ENCODE measurements around the gene YY1AP1.

Gene YY1AP1

DNA sequence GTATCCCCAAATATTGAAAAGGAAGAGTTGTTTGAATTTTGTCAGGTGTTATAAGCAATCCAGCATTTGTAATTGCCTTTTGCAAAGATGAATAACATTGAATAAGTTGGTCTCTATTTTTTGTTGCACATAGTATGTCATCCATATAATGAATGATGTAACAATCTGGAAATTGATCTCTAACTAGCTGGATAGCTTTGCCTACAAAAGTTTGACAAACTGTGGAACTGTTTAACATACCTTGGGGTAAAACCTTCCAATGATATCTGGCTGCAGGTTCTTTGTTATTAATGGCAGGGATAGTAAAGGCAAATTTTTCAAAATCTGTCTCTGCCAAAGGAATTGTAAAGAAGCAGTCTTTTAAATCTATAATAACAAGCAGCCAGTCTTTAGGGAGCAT, 8.0 kb upstream of the YY1AP1 start:
- H3K23ac ChIP-seq (ENCODE audit: low read length in 2 of 2): no peak overlapping the region
- H2BK15ac ChIP-seq (ENCODE audit: low read depth, poor library complexity, severe bottlenecking): no peak overlapping the region
- H3K36me3 ChIP-seq (ENCODE audit: control insufficient read depth in 1 of 2, insufficient read depth in 2 of 2, low read depth in 1 of 2, low read length in 2 of 2): peaks cover 0 to 19% of the 10 kb centered on the region in 2 experiments
- peaks cover 3% of the 10 kb centered on the region for H3K4me1 ChIP-seq (ENCODE audit: control insufficient read depth, insufficient read depth, low read depth, low read length)
- no peak for DNase-seq
- H3K27ac ChIP-seq (ENCODE audit: low read length, poor library complexity, severe bottlenecking): no peak overlapping the region
- no peak overlapping the region for H3K4me2 ChIP-seq (ENCODE audit: low read length, poor library complexity, severe bottlenecking)
- no peak overlapping the region for H2BK5ac ChIP-seq (ENCODE audit: low read depth, low read length, poor library complexity, severe bottlenecking)
- no peak overlapping the region for H2AK5ac ChIP-seq (ENCODE audit: low read length, severe bottlenecking)
- H3K79me1 ChIP-seq (replicated peaks; ENCODE audit: low read length, poor library complexity, severe bottlenecking): peaks cover 7% of the 10 kb centered on the region
- no peak overlapping the region for H2BK12ac ChIP-seq (ENCODE audit: low read length in 2 of 2)
- H3K4ac ChIP-seq (ENCODE audit: low read depth in 1 of 2, low read length in 2 of 2): no peak overlapping the region
- no peaks in the 10 kb centered on the region for H3K27me3 ChIP-seq (ENCODE audit: control insufficient read depth in 1 of 2, insufficient read depth in 1 of 2, low read length in 2 of 2)
- no peak overlapping the region for H3K14ac ChIP-seq (ENCODE audit: low read length in 2 of 2)
- H4K8ac ChIP-seq (ENCODE audit: low read length): no peak overlapping the region
- H4K91ac ChIP-seq (ENCODE audit: low read length): no peak overlapping the region
- H3K9ac ChIP-seq (ENCODE audit: low read length): no peak overlapping the region
- no peak overlapping the region for H3K18ac ChIP-seq (ENCODE audit: low read depth in 1 of 2, low read length in 2 of 2)
- no peak overlapping the region for H3K4me3 ChIP-seq (ENCODE audit: insufficient read depth in 1 of 2, low read depth in 1 of 2, low read length in 2 of 2)
- H2AFZ ChIP-seq (ENCODE audit: low read depth, low read length): no peak overlapping the region
- no peaks in the 10 kb centered on the region for H3K9me3 ChIP-seq (ENCODE audit: control insufficient read depth, low read length)
- no peak overlapping the region for H2BK120ac ChIP-seq (ENCODE audit: low read depth, low read length)

DNA sequence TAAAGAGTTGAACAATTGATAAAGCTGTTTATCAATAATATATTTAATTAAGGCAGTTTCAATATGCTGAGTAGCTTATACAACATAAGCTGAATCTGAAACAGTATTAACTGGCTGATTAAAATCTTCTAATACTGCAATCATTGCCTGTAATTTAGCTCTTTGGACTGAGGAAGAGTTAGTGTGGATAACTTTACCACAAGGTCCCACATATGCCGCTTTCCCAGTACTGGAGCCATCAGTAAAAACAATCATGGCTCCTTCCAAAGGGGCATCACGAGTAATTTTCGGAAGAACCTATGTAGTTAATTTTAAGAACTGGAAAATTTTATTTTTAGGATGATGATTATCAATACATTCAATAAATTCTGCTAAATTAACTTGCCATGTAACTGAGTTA, 7.0 kb upstream of the YY1AP1 start:
- H2AK5ac ChIP-seq (ENCODE audit: low read length, severe bottlenecking): no peak overlapping the region
- H2BK12ac ChIP-seq (ENCODE audit: low read length in 2 of 2): no peak overlapping the region
- H3K36me3 ChIP-seq (ENCODE audit: control insufficient read depth in 1 of 2, insufficient read depth in 2 of 2, low read depth in 1 of 2, low read length in 2 of 2): peaks cover 0 to 25% of the 10 kb centered on the region in 2 experiments
- no peak overlapping the region for H3K18ac ChIP-seq (ENCODE audit: low read depth in 1 of 2, low read length in 2 of 2)
- H2BK15ac ChIP-seq (ENCODE audit: low read depth, poor library complexity, severe bottlenecking): no peak overlapping the region
- no peak overlapping the region for H3K9ac ChIP-seq (ENCODE audit: low read length)
- H3K4me2 ChIP-seq (ENCODE audit: low read length, poor library complexity, severe bottlenecking): no peak overlapping the region
- H2BK120ac ChIP-seq (ENCODE audit: low read depth, low read length): no peak overlapping the region
- H2BK5ac ChIP-seq (ENCODE audit: low read depth, low read length, poor library complexity, severe bottlenecking): no peak overlapping the region
- no peaks in the 10 kb centered on the region for H3K9me3 ChIP-seq (ENCODE audit: control insufficient read depth, low read length)
- peaks cover 3% of the 10 kb centered on the region for H3K4me1 ChIP-seq (ENCODE audit: control insufficient read depth, insufficient read depth, low read depth, low read length)
- no peak overlapping the region for H3K23ac ChIP-seq (ENCODE audit: low read length in 2 of 2)
- H3K4me3 ChIP-seq (ENCODE audit: insufficient read depth in 1 of 2, low read depth in 1 of 2, low read length in 2 of 2): no peak overlapping the region
- no peaks in the 10 kb centered on the region for H3K27me3 ChIP-seq (ENCODE audit: control insufficient read depth in 1 of 2, insufficient read depth in 1 of 2, low read length in 2 of 2)
- H3K27ac ChIP-seq (ENCODE audit: low read length, poor library complexity, severe bottlenecking): no peak overlapping the region
- H3K4ac ChIP-seq (ENCODE audit: low read depth in 1 of 2, low read length in 2 of 2): no peak overlapping the region
- H3K79me1 ChIP-seq (replicated peaks; ENCODE audit: low read length, poor library complexity, severe bottlenecking): peaks cover 7% of the 10 kb centered on the region
- no peak overlapping the region for H4K91ac ChIP-seq (ENCODE audit: low read length)
- DNase-seq: no peak
- H2AFZ ChIP-seq (ENCODE audit: low read depth, low read length): no peak overlapping the region
- H4K8ac ChIP-seq (ENCODE audit: low read length): no peak overlapping the region
- WGBS: 100% methylated on average over 1 of the region's 3 CpGs
- no peak overlapping the region for H3K14ac ChIP-seq (ENCODE audit: low read length in 2 of 2)

DNA sequence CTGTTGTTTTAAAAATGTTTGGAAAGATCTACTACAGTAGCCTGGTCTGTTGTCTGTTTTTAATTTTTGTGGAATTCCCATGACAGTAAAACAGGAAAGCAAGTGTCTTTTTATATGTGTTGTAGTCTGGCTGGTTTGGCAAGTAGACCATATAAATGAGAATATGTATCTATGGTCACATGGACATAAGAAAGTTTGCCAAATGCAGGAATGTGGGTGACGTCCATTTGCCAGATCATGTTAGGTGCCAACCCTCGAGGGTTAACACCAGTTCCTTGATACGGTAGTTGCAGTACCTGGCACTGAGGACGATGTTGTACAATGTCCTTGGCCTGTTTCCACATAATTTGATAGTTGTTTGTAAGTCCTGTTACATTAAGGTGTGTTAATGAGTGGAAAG, 6.5 kb upstream of the YY1AP1 start:
- peak overlapping the region in 1 of 2 experiments; percentile 23 for H3K4me3 ChIP-seq (ENCODE audit: insufficient read depth in 1 of 2, low read depth in 1 of 2, low read length in 2 of 2)
- H3K27me3 ChIP-seq (ENCODE audit: control insufficient read depth in 1 of 2, insufficient read depth in 1 of 2, low read length in 2 of 2): no peaks in the 10 kb centered on the region
- no peak overlapping the region for H4K8ac ChIP-seq (ENCODE audit: low read length)
- no peak overlapping the region for H3K18ac ChIP-seq (ENCODE audit: low read depth in 1 of 2, low read length in 2 of 2)
- no peaks in the 10 kb centered on the region for H3K9me3 ChIP-seq (ENCODE audit: control insufficient read depth, low read length)
- peaks cover 6% of the 10 kb centered on the region for H3K4me1 ChIP-seq (ENCODE audit: control insufficient read depth, insufficient read depth, low read depth, low read length)
- no peak overlapping the region for H3K14ac ChIP-seq (ENCODE audit: low read length in 2 of 2)
- H2BK5ac ChIP-seq (ENCODE audit: low read depth, low read length, poor library complexity, severe bottlenecking): no peak overlapping the region
- H3K36me3 ChIP-seq (ENCODE audit: control insufficient read depth in 1 of 2, insufficient read depth in 2 of 2, low read depth in 1 of 2, low read length in 2 of 2): peaks cover 0 to 25% of the 10 kb centered on the region in 2 experiments
- H3K9ac ChIP-seq (ENCODE audit: low read length): no peak overlapping the region
- no peak overlapping the region for H3K4me2 ChIP-seq (ENCODE audit: low read length, poor library complexity, severe bottlenecking)
- H3K27ac ChIP-seq (ENCODE audit: low read length, poor library complexity, severe bottlenecking): no peak overlapping the region
- H3K79me1 ChIP-seq (replicated peaks; ENCODE audit: low read length, poor library complexity, severe bottlenecking): peaks cover 7% of the 10 kb centered on the region
- H2BK120ac ChIP-seq (ENCODE audit: low read depth, low read length): no peak overlapping the region
- no peak overlapping the region for H3K23ac ChIP-seq (ENCODE audit: low read length in 2 of 2)
- H2BK12ac ChIP-seq (ENCODE audit: low read length in 2 of 2): no peak overlapping the region
- DNase-seq: no peak
- H2AK5ac ChIP-seq (ENCODE audit: low read length, severe bottlenecking): no peak overlapping the region
- H4K91ac ChIP-seq (ENCODE audit: low read length): no peak overlapping the region
- H2AFZ ChIP-seq (ENCODE audit: low read depth, low read length): no peak overlapping the region
- H3K4ac ChIP-seq (ENCODE audit: low read depth in 1 of 2, low read length in 2 of 2): no peak overlapping the region
- 98% methylated on average over 4 of the region's 4 CpGs for WGBS
- H2BK15ac ChIP-seq (ENCODE audit: low read depth, poor library complexity, severe bottlenecking): no peak overlapping the region

DNA sequence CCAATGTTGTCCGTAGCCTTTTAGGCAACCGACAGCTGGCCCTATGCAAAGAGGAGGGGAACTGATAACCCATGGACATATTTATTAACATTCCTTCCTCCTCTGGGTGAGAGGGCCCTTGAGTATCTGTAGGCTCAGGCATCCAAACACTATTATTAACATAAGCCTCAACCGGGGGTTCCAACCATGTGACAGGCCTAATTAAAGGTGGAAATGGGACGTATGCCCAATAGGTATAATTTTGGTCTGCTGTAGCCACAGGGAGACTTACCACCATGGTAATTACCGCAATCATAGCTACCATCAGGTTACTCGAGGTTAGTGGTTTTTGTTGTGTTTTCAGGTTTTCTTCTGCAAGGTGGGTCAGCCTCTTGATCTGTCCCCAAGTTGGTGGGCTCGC, 5.6 kb upstream of the YY1AP1 start:
- Histone ChIP-seq H2BK5ac (ENCODE audit: low read depth, low read length, poor library complexity, severe bottlenecking) (no peak overlapping the region), H2AFZ (ENCODE audit: low read depth, low read length) (no peak overlapping the region), H2BK15ac (ENCODE audit: low read depth, poor library complexity, severe bottlenecking) (no peak overlapping the region), H3K9ac (ENCODE audit: low read length) (no peak overlapping the region), H2BK12ac (ENCODE audit: low read length in 2 of 2) (no peak overlapping the region), H3K14ac (ENCODE audit: low read length in 2 of 2) (no peak overlapping the region), H3K4me3 (ENCODE audit: insufficient read depth in 1 of 2, low read depth in 1 of 2, low read length in 2 of 2) (no peak overlapping the region), H4K91ac (ENCODE audit: low read length) (no peak overlapping the region), H3K27me3 (ENCODE audit: control insufficient read depth in 1 of 2, insufficient read depth in 1 of 2, low read length in 2 of 2) (no peaks in the 10 kb centered on the region), H3K27ac (ENCODE audit: low read length, poor library complexity, severe bottlenecking) (no peak overlapping the region), H3K18ac (ENCODE audit: low read depth in 1 of 2, low read length in 2 of 2) (no peak overlapping the region), H2BK120ac (ENCODE audit: low read depth, low read length) (no peak overlapping the region), H3K4me2 (ENCODE audit: low read length, poor library complexity, severe bottlenecking) (no peak overlapping the region), H3K23ac (ENCODE audit: low read length in 2 of 2) (no peak overlapping the region), H2AK5ac (ENCODE audit: low read length, severe bottlenecking) (no peak overlapping the region), H3K4me1 (ENCODE audit: control insufficient read depth, insufficient read depth, low read depth, low read length) (peaks cover 6% of the 10 kb centered on the region), H3K79me1 (replicated peaks; ENCODE audit: low read length, poor library complexity, severe bottlenecking) (peaks cover 7% of the 10 kb centered on the region), H3K4ac (ENCODE audit: low read depth in 1 of 2, low read length in 2 of 2) (no peak overlapping the region), H4K8ac (ENCODE audit: low read length) (no peak overlapping the region), H3K36me3 (ENCODE audit: control insufficient read depth in 1 of 2, insufficient read depth in 2 of 2, low read depth in 1 of 2, low read length in 2 of 2) (peaks cover 0 to 25% of the 10 kb centered on the region in 2 experiments), H3K9me3 (ENCODE audit: control insufficient read depth, low read length) (no peaks in the 10 kb centered on the region)
- no peak for DNase-seq
- 98% methylated on average over 7 of the region's 7 CpGs for WGBS
